KG1 (cell line): ENCODE measurements around the gene SYNE3.

Source experiments
- DNase-seq: peaks from one replicate; lab custom pipeline; 2025; lab: John Stamatoyannopoulos, UW

Gene SYNE3

DNA sequence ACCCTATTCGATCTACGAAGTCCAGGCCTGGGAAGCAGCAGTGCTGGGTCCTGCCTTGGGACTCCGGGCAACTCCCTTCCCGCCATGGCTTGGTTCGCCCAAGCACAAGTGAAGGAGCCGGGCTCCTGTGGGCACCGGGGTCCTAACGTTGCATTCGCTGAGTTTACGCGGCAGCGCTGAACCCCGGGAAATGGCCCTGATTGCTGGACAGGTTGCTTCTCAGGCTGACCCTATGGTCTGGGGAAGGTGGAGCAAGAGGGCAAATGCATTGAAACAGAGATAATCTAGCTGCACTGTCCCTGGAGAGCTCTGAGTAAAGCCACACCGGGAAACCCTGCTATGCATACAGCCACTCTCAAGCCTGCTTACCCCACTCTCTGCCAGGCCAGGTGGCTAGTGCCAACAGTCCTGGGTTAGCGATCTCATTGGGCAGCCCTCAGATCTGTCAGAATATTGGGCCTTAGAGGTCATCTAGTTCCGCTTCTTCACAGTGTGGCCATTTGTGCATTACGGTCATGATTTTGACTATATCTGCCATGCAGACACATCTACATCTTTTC is 11.3 kb downstream of the SYNE3 start:
- no peak for DNase-seq

DNA sequence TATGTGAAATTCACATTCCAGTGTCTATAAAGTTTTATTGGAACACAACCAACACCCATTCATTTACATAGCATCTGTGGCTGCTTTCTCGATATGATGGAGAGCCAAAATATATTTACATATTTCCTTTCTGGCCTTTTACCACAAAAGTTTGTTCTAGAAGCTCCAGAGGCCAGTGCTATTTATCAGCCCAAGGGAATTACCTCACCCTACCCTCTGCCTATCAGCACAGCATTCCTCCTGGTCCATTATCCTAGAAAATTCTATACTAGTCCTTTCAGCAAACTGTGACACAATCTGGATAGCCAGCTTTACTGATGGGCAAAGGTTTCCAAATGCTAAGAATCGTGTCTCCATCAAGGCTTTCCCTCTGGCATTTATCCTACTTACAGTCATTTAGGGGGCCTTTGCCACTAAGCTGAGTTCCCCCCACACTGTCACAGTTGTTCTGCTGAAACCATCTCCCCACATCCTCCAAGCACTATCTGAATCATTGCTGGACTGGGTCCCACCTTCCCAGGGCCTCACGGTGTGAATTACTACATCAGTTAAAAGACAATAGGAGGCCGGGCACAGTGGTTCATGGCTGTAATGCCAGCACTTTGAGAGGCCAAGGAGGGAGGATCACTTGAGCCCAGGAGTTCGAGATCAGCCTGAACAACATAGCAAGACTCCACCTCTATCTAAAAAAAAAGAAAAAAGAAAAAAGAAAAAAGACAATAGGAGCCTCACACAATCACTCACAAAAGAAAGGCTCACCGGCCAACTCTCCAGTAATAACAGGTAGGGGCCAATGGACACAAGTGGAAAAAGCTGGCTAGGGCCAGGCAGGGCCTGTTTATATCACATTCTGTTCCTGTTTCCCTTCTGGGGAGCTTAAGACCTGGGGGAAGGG is 12.1 kb downstream of the SYNE3 start:
- no peak for DNase-seq

DNA sequence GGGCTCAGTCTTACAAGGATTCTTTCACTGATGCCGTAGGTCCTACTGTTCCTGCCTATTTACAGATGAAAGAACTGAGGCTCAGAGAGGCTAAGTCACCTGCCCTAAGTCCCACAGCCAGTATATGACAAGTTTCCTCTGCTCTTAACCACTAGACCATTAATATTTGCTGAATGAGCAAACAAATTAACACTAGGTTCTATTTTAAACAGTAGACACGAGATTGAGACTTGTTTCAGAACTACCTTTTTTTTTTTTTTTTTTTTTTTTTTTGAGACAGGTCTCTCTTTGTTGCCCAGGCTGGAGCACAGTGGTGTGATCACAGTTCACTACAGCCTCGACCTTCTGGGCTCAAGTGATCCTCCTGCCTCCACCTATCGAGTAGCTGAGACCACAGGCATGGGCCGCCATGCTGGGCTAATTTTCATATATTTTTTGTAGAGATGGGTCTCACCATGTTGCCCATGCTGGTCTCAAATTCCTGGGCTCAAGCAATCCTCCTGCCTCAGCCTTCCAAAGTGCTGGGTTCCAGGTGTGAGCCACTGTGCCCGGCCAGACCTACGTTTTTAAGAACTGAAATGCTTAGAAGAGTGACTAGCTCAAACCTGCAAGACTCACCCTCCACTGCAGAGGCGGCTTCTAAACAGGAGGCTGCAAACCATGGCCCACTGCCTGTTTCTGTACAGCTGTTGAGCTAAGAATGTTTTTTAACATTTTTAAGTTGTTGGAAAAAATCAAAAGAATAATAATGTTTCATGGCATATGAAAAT is 12.9 kb downstream of the SYNE3 start:
- no peak for DNase-seq

DNA sequence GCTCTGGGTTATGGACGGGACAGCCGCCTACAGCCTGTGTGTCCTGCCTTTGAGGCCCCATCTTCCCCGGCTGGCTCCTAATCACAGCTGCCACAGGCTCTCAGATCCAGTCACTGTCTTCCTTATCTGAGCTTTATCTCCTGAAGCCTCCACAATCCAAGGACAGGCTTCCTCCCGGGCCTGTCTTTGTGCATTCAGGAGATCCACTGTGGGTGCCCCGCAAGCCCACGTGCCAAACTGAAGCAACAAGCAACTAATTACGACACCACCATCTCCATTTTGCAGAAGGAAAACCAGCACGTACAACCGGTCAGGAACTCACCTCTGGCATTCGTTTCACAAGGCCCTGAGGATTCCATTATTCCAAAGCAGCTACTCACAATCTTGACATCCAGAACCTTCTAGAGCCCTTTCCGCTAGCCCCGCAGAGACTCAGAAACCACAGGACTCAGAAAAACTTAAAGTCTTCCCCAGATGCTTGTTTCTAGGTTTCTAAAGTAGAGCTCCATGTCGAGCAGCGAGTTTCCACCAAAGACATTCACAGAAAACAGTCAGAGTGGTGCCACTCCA is 14.0 kb downstream of the SYNE3 start:
- no peak for DNase-seq

GRCh38 chr14:95500772-95501401 is 15.6 kb downstream of the SYNE3 start:
- no peak for DNase-seq

DNA sequence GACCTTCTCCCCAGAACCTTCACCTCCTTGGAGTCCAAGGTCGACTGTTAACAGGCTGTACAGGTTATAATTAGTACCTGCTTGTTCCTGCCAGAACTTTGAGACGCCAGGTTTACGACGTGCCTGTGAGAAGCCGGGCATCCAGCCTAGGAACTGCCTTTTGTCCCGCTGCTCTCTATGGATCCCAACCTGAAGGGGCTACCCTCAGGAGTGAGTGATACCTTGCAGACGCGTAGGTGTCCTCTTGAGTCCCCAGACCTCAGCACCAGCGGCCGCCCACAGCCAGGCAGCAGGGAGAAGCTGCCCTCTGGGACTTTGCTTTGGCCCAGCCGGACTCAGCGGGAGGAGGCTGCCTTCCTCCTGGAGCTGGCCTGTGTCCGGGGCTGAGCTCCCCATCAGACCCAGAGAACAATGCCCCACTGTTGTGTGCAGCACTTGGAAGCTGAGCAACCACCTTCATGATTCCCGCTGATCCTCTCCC is 16.2 kb downstream of the SYNE3 start:
- DNase-seq = no peak

GRCh38 chr14:95499354-95499750 is 17.1 kb downstream of the SYNE3 start:
- no peak for DNase-seq

DNA sequence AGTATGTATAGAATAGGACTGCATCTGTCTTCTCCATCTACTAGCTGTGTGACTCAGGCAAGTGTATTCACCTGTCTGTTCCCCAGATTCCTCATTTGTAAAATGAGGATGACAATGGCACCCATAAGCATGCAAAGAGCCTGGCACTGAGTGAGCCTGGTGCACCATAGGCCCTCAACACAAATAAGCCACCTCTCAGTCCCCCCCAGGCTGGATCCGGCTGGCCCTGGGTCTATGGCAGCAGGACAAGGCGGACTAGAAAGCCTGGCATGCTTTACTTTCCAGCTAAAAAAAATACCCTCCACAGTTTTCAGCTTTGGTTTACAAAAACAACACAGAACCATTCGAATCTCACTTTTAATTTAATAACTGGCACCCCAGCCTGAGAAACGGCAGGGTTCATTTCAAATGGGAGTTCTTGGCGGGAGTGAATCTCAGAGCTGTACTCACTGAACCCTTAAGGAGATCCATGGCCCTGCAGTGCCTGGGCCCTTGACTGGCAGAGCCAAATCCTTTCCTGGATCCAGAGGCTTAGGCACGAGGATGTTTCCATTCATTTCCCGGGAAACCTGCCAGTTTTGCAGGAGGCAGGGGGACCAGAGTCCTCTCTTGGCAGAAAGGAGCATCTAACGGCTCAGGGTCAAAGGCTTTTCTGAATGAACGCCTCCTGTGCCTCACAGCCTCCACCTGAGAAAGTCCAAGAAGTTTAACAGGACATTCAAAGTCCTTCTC is 17.7 kb downstream of the SYNE3 start:
- DNase-seq = no peak

DNA sequence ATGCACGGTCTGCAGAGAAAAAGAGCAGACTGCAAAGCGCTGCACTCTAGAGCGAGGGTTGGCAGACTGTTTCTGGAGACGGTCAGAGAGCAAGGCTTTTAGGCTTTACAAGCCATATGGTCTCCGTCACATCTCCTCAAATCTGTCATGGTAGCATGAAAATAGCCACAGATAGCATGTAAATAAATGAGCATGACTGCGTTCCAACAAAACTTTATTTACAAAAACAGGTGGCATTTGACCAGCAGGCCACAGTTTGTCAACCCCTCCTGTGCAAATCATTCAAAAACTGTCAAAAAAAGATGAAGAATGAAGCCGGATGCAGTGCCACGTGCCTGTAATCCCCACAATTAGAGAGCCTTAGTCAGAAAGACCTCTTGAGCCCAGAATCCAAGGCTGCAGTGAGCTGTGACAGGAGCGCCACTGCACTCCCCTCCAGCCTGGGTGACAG is 18.9 kb downstream of the SYNE3 start:
- no peak for DNase-seq

- no peak for DNase-seq
Observed at GRCh38 chr14:95496690-95497259, 19.7 kb downstream of the SYNE3 start.

- DNase-seq = no peak
Observed at GRCh38 chr14:95496111-95496681, 20.3 kb downstream of the SYNE3 start.

DNA sequence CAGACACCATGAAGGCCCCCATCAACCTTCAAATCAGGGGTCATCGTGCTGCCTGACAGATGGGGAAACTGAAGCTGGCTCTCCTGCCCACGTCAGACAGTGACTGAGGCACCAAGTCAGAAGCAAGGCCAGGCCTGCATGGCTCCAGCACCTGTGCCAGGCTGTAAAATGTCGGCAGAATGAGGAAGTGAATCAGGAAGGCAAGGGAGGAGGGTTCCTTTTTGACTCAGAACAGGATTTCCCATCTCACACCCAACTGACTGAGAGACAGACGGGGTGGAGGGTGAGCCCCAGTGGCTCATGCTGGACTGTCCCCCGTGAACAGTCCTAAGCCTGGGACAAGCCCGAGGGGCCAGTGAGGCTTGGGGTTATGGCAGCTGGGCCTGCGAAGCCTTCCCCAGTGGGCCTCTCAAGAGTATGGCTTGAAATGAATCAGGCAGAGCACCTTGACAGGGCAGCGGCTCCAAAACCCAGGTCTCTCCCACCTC is 20.9 kb downstream of the SYNE3 start:
- DNase-seq = no peak

DNA sequence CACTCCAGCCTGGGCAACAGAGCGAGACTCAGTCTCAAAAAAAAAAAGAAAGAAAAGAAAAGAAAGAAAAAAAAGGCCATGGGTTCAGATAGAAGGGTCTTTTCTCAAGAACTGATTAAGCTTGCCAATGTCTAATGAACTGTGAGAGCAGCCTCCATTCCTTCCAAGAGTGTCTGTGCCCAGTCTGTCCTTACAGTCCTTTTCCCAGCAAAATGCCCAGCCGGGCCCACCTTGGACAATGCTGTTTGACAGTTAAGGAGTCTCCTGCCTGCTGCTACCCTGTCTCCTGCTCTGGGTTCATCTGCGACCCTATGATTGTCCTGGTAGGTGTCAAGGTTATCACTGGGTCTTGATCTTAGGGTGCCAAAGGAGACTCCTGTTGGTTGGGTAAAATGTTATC is 21.4 kb downstream of the SYNE3 start:
- DNase-seq = no peak

DNA sequence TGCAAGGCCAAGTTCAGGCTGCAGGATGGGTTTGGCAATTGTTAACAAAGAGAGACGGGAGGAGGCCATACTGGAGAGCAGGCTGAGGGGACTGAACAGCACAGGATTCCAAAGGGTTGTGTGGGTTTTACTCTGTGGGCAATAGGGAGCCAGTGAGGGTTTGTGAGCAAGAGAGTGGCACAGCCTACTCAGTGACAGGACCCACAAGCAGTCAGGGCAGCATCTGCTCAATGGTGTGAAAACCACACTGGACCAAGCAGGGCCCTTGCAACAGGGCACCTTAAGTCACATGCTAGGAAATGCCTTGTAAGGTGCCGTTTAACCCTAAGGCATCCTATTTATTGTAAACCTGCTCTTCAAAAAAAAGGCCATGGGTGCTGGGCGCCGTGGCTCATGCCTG is 22.0 kb downstream of the SYNE3 start:
- no peak for DNase-seq

- no peak for DNase-seq
Observed at GRCh38 chr14:95493976-95494375, 22.5 kb downstream of the SYNE3 start.

DNA sequence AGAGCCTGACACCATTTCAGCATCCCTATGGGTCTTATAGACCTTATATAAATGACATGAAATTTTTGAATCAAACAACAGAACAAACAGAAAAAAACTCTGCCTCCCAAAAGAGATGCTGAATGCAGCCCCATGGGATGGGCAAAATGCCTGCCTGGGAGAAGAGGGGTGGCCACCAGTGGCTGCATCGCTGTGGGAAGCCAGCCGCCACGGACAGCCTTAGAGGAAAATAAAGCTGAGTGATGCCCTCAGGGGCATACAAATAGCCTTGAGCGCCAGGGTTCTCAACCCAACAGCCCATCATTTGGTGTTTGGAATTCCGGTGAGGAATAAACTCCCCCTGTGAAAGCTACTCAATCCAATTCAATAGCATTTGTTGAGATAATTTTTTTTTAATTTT is 22.9 kb downstream of the SYNE3 start:
- no peak for DNase-seq

DNA sequence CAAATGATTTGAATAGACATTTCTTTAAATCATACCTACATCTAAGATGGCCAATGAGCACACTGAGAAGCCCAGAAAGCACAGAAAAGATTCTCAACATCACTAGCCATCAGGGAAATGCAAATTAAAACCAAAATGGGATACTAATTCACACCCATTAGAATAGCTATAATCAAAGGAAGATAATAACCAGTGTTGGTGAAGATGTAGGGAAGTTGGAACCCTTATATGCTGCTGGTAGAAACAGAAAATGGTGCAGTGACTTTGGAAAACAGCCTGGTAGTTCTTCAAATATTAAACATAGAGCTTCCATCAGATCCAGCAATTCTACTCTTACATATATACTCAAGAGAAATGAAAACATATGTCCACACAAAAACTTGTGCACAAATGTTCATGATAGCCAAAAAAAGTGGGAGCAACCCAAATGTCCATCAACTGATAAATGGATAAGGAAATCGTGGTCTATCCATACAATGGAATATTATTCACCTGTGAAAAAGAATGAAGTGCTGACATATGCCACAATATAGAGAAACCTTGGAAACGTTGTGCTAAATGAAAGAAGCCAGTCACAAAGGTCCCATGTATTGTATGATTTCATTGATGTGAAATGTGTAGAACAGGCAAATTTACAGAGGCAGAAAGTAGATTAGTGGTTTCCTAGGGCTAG is 24.4 kb downstream of the SYNE3 start:
- no peak for DNase-seq

- no peak for DNase-seq
Observed at GRCh38 chr14:95490727-95491451, 25.6 kb downstream of the SYNE3 start.

DNA sequence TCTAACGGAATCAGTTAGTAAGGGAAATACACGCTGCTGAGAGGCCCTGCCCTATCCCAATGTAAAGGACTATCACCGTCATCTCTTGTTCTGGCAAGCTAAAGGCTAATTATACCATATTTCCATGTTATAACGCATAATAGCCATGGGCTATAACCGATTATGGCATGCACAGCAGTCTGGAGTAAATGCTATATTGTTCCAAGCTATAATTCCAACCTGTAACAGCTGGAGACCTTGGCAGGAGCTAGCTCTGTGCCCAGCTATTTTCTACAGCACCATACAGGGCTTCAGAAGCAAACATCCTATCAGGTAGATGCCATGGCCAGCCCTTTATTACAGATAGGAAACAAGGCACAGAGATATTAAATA is 26.3 kb downstream of the SYNE3 start:
- no peak for DNase-seq
